SK-N-SH (cell line): ENCODE data around the gene PODN. TPM values are rescaled to one million over a fixed set of nuclear protein-coding genes. Genes with fewer than 3 reads are reported as not detected.
A peak's percentile ranks its signal among the peaks of the same experiment; 100 is the strongest.

Experiments used
- CTCF ChIA-PET: fragments of 300-600, 350-600 bp; formaldehyde crosslinking; extraction: SDS; loops from one replicate; lab custom pipeline; 2021; lab: Yijun Ruan, JAX
- POLR2A ChIA-PET: fragments of 350-600 bp; sonication (Branson Sonifier 250); formaldehyde crosslinking; extraction: SDS; loops from one replicate; lab custom pipeline; 2020; ENCODE audit warnings: antibody characterized with exemption, inconsistent platforms; lab: Yijun Ruan, JAX
- DNase-seq: peaks from one replicate; pipeline ENCODE4 v3.0.0; 2012
- H2AFZ ChIP-seq: fragments of 200-600 bp; sonication (generic); 2 replicates; pipeline ENCODE4 v1.8.1; 2016; ENCODE audit warnings: antibody characterized with exemption, mild to moderate bottlenecking, low read depth
- H3F3A ChIP-seq: fragments of 200-600 bp; sonication (generic); replicated peaks from 2 replicates; pipeline ENCODE3; 2016; ENCODE audit warnings: antibody characterized with exemption, mild to moderate bottlenecking; ENCODE audit not compliant: insufficient read depth
- H3K27ac ChIP-seq, 2 experiments: fragments of 200-500 bp in 1 of 2; fragments of 200-600 bp in 1 of 2; sonication (Bioruptor generic) in 1 of 2; sonication (generic), shearing (Covaris generic) in 1 of 2; 2 replicates each; pipeline versions ENCODE4 v1.5.1 to v1.6.1; 2014 to 2016; ENCODE audit warnings: low read depth in 2 of 2, inconsistent platforms in 1 of 2, low read length in 1 of 2, mild to moderate bottlenecking in 1 of 2, mixed read lengths in 1 of 2
- H3K27me3 ChIP-seq: fragments of 200-600 bp; sonication (generic), shearing (Covaris generic); 2 replicates; pipeline ENCODE4 v1.6.1; 2016; ENCODE audit warnings: mixed run types; ENCODE audit not compliant: insufficient read depth
- H3K36me3 ChIP-seq, 2 experiments: fragments of 200-500 bp in 1 of 2; fragments of 200-600 bp in 1 of 2; sonication (Bioruptor generic) in 1 of 2; sonication (generic) in 1 of 2; replicated peaks in 1 of 2; 2 replicates each; pipeline versions ENCODE3 to v1.5.1; 2014 to 2016; ENCODE audit warnings: low read length in 1 of 2, mild to moderate bottlenecking in 1 of 2; ENCODE audit not compliant: insufficient read depth in 2 of 2, control insufficient read depth in 1 of 2
- H3K4me1 ChIP-seq, 2 experiments: fragments of 200-500 bp in 1 of 2; fragments of 200-600 bp in 1 of 2; sonication (Bioruptor generic) in 1 of 2; sonication (generic), shearing (Covaris generic) in 1 of 2; 2 replicates each; pipeline versions ENCODE4 v1.5.1 to v1.6.1; 2014 to 2016; ENCODE audit warnings: low read depth in 1 of 2, low read length in 1 of 2, mixed run types in 1 of 2; ENCODE audit not compliant: insufficient read depth in 2 of 2, control insufficient read depth in 1 of 2
- H3K4me2 ChIP-seq: fragments of 200-600 bp; sonication (generic), shearing (Covaris generic); 2 replicates; pipeline ENCODE4 v1.6.1; 2017; ENCODE audit warnings: mixed run types
- H3K4me3 ChIP-seq, 2 experiments: fragments of 200-500 bp in 1 of 2; fragments of 200-600 bp in 1 of 2; sonication (Bioruptor generic) in 1 of 2; sonication (generic), shearing (Covaris generic) in 1 of 2; 2 replicates each; pipeline versions ENCODE4 v1.5.1 to v1.8.1; 2014 to 2016; ENCODE audit warnings: low read depth in 2 of 2, inconsistent platforms in 1 of 2, low read length in 1 of 2, mild to moderate bottlenecking in 1 of 2, mixed read lengths in 1 of 2, moderate library complexity in 1 of 2
- H3K79me2 ChIP-seq: fragments of 200-600 bp; sonication (generic); 2 replicates; pipeline ENCODE4 v1.8.1; 2017; ENCODE audit warnings: mild to moderate bottlenecking; ENCODE audit not compliant: insufficient read depth
- H3K9ac ChIP-seq: fragments of 200-600 bp; sonication (generic); 2 replicates; pipeline ENCODE4 v1.6.1; 2017; ENCODE audit warnings: mixed run types
- H3K9me2 ChIP-seq: fragments of 200-600 bp; sonication (generic); 2 replicates; pipeline ENCODE4 v1.6.1; 2017; ENCODE audit warnings: mixed run types
- H3K9me3 ChIP-seq: fragments of 200-600 bp; sonication (generic); 2 replicates; pipeline ENCODE4 v1.6.1; 2017; ENCODE audit warnings: mixed run types, mild to moderate bottlenecking, moderate library complexity
- H4K20me1 ChIP-seq: fragments of 200-600 bp; sonication (generic); 2 replicates; pipeline ENCODE4 v1.6.1; 2017; ENCODE audit warnings: mild to moderate bottlenecking, mixed run types; ENCODE audit not compliant: insufficient read depth
- CHD2 ChIP-seq: fragments of 150-350 bp; IDR thresholded peaks from 2 replicates; pipeline ENCODE4 v1.6.1; 2018; ENCODE audit warnings: low read length; ENCODE audit not compliant: partially characterized antibody
- EP300 ChIP-seq, 2 experiments: IDR thresholded peaks; 2 replicates each; pipeline versions ENCODE4 v1.4.0 to v1.6.1; 2012; ENCODE audit warnings: borderline replicate concordance in 1 of 2, low read depth in 1 of 2, low read length in 1 of 2
- FOSL2 ChIP-seq: IDR thresholded peaks from 2 replicates; pipeline ENCODE4 v1.4.0; 2012; ENCODE audit warnings: low read depth, mild to moderate bottlenecking, moderate library complexity, borderline replicate concordance
- FOXJ3 ChIP-seq: sonication (generic); formaldehyde crosslinking; IDR thresholded peaks from 2 replicates; pipeline ENCODE4 v1.5.1; 2020; ENCODE audit warnings: mild to moderate bottlenecking, missing genetic modification reagents
- FOXM1 ChIP-seq: IDR thresholded peaks from 2 replicates; pipeline ENCODE4 v1.4.0; 2012; ENCODE audit warnings: low read depth, mild to moderate bottlenecking
- NFIC ChIP-seq: IDR thresholded peaks from 2 replicates; pipeline ENCODE4 v1.4.0; 2012; ENCODE audit warnings: borderline replicate concordance
- NRF1 ChIP-seq: IDR thresholded peaks from 2 replicates; pipeline ENCODE4 v1.6.1; 2012; ENCODE audit warnings: low read depth, mild to moderate bottlenecking, low read length
- POLR2AphosphoS5 ChIP-seq: IDR thresholded peaks from 2 replicates; pipeline ENCODE4 v1.6.1; 2012; ENCODE audit warnings: low read depth, low read length
- RXRA ChIP-seq: IDR thresholded peaks from 2 replicates; pipeline ENCODE4 v1.4.0; 2012; ENCODE audit warnings: low read depth, mild to moderate bottlenecking, borderline replicate concordance
- SMC3 ChIP-seq: IDR thresholded peaks from 2 replicates; pipeline ENCODE4 v1.6.1; 2012; ENCODE audit warnings: low read depth, low read length, improper control_type of control experiment
- TCF12 ChIP-seq: IDR thresholded peaks from 2 replicates; pipeline ENCODE4 v1.4.0; 2012
- TEAD4 ChIP-seq: IDR thresholded peaks from 2 replicates; pipeline ENCODE4 v1.4.0; 2012; ENCODE audit warnings: mild to moderate bottlenecking, borderline replicate concordance; ENCODE audit not compliant: insufficient read depth
- YY1 ChIP-seq: IDR thresholded peaks from 2 replicates; pipeline ENCODE4 v1.4.0; 2012; ENCODE audit warnings: low read depth, mild to moderate bottlenecking
- WGBS: methylation state at CpG from one replicate; pipeline ENCODE4 v1.1.6; 2017; ENCODE audit warnings: low lambda C conversion rate; 5-methylcytosine and 5-hydroxymethylcytosine counted together
- polyA plus RNA-seq, 3 experiments: library from polyadenylated mRNA; depleted of rRNA; stranded (reverse); fragments of >200 nt; gene quantifications; 2 replicates each; pipeline ENCODE4 v1.2.3, GENCODE V29; 2012
- TF ChIP-seq, protein P1 (sequence below): IDR thresholded peaks from 2 replicates; pipeline ENCODE4 v1.4.0; 2012; ENCODE audit warnings: low read depth, borderline replicate concordance
- TF ChIP-seq, protein P2 (sequence below): IDR thresholded peaks from 2 replicates; pipeline ENCODE4 v1.6.1; 2012; ENCODE audit warnings: mild to moderate bottlenecking, low read depth, low read length, moderate library complexity

Gene PODN, protein sequence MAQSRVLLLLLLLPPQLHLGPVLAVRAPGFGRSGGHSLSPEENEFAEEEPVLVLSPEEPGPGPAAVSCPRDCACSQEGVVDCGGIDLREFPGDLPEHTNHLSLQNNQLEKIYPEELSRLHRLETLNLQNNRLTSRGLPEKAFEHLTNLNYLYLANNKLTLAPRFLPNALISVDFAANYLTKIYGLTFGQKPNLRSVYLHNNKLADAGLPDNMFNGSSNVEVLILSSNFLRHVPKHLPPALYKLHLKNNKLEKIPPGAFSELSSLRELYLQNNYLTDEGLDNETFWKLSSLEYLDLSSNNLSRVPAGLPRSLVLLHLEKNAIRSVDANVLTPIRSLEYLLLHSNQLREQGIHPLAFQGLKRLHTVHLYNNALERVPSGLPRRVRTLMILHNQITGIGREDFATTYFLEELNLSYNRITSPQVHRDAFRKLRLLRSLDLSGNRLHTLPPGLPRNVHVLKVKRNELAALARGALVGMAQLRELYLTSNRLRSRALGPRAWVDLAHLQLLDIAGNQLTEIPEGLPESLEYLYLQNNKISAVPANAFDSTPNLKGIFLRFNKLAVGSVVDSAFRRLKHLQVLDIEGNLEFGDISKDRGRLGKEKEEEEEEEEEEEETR
- polyA plus RNA-seq (2012; rRNA removed) = 2.0 and 2.9 TPM in 2 replicates
- 1.2 and 2.7 TPM in 2 replicates for polyA plus RNA-seq (2012; cell fraction: cytosol; rRNA removed)
- polyA plus RNA-seq (2012; cell fraction: nucleus; rRNA removed) = 6.3 TPM in 2 replicates

- no peaks in the 10 kb centered on the region for H3K36me3 ChIP-seq
- H3F3A ChIP-seq = no peaks in the 10 kb centered on the region
- no peaks in the 10 kb centered on the region for H3K27me3 ChIP-seq
- H3K9ac ChIP-seq = peak within 1 kb of the TSS; percentile 39; the same call in 1 of the 2 replicates
- ChIA-PET CTCF (interaction anchor here (0.6 to 2.1 kb wide), 4 partner anchors 14 to 248 kb away, joined by 3 to 7 read pairs (median 4); no protein-coding TSS in a partner anchor), POLR2A (no interaction called here)
- no peaks in the 10 kb centered on the region for H3K79me2 ChIP-seq
- 10% methylated on average over 35 of the region's 73 CpGs for WGBS
- no peaks in the 10 kb centered on the region for H3K9me3 ChIP-seq
- no peak within 1 kb of the TSS; the same call in 1 of the 2 replicates for H2AFZ ChIP-seq
- no peak for TF ChIP-seq CHD2
- no peak for TF ChIP-seq RXRA
- 0 out of 2 replicates have a peak, but pooled peaks have one; percentile 6 for TF ChIP-seq TCF12
- TF ChIP-seq NFIC = no peak
- no peak for TF ChIP-seq FOSL2
- peak within 1 kb of the TSS; percentile 54 for H3K4me3 ChIP-seq
- peak within 1 kb of the TSS; percentile 97 for H3K4me2 ChIP-seq
- no peak within 1 kb of the TSS for H3K27ac ChIP-seq
- no peaks in the 10 kb centered on the region for H3K9me2 ChIP-seq
- peak; percentile 86 for DNase-seq
- no peaks in the 10 kb centered on the region for H4K20me1 ChIP-seq
- peaks cover 3 to 15% of the 10 kb centered on the region in 2 experiments; a peak in 2 of 4 replicates for H3K4me1 ChIP-seq
Measured at GRCh38 chr1:53061859-53062707, at the start of gene PODN. TSS of gene PODN (plus strand) at chr1:53062213. CDS start at chr1:53069856, 7,643 bp downstream.

- POLR2A ChIA-PET = interaction anchor here (0.6 kb wide), 1 partner anchor 108 kb away, joined by 3 read pairs; no protein-coding TSS in a partner anchor
- H3K36me3 ChIP-seq = peaks cover 0 to 4% of the 10 kb centered on the region in 2 experiments
- TF ChIP-seq RXRA (no peak), FOXJ3 (no peak), POLR2AphosphoS5 (peak; percentile 67), YY1 (peak; percentile 78; the same call in 1 of the 2 replicates), EP300 (IDR thresholded peaks at IDR 0.05; ENCODE audit: borderline replicate concordance in 1 of 2, low read depth in 1 of 2, low read length in 1 of 2) (no peak), FOXM1 (no peak), SMC3 (no peak), TEAD4 (no peak), NRF1 (no peak)
- TF ChIP-seq, protein P1, sequence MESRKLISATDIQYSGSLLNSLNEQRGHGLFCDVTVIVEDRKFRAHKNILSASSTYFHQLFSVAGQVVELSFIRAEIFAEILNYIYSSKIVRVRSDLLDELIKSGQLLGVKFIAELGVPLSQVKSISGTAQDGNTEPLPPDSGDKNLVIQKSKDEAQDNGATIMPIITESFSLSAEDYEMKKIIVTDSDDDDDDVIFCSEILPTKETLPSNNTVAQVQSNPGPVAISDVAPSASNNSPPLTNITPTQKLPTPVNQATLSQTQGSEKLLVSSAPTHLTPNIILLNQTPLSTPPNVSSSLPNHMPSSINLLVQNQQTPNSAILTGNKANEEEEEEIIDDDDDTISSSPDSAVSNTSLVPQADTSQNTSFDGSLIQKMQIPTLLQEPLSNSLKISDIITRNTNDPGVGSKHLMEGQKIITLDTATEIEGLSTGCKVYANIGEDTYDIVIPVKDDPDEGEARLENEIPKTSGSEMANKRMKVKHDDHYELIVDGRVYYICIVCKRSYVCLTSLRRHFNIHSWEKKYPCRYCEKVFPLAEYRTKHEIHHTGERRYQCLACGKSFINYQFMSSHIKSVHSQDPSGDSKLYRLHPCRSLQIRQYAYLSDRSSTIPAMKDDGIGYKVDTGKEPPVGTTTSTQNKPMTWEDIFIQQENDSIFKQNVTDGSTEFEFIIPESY = no peak; the same call in 1 of the 2 replicates
- TF ChIP-seq, protein P2, sequence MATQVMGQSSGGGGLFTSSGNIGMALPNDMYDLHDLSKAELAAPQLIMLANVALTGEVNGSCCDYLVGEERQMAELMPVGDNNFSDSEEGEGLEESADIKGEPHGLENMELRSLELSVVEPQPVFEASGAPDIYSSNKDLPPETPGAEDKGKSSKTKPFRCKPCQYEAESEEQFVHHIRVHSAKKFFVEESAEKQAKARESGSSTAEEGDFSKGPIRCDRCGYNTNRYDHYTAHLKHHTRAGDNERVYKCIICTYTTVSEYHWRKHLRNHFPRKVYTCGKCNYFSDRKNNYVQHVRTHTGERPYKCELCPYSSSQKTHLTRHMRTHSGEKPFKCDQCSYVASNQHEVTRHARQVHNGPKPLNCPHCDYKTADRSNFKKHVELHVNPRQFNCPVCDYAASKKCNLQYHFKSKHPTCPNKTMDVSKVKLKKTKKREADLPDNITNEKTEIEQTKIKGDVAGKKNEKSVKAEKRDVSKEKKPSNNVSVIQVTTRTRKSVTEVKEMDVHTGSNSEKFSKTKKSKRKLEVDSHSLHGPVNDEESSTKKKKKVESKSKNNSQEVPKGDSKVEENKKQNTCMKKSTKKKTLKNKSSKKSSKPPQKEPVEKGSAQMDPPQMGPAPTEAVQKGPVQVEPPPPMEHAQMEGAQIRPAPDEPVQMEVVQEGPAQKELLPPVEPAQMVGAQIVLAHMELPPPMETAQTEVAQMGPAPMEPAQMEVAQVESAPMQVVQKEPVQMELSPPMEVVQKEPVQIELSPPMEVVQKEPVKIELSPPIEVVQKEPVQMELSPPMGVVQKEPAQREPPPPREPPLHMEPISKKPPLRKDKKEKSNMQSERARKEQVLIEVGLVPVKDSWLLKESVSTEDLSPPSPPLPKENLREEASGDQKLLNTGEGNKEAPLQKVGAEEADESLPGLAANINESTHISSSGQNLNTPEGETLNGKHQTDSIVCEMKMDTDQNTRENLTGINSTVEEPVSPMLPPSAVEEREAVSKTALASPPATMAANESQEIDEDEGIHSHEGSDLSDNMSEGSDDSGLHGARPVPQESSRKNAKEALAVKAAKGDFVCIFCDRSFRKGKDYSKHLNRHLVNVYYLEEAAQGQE = 0 out of 2 replicates have a peak, but pooled peaks have one; percentile 43
Measured at GRCh38 chr1:53014791-53015507, 47.1 kb upstream of the PODN start.

More at GRCh38 chr1:53014791-53015507, 47.1 kb upstream of the PODN start:
- peak; percentile 70 for DNase-seq
- peaks cover 8 to 9% of the 10 kb centered on the region in 2 experiments; a peak in 1 of 4 replicates for H3K4me1 ChIP-seq
- H3K79me2 ChIP-seq = peaks cover 33% of the 10 kb centered on the region
- H4K20me1 ChIP-seq = no peaks in the 10 kb centered on the region
- CTCF ChIA-PET = interaction anchor here (1.0 to 1.7 kb wide), 5 partner anchors 32 to 167 kb away, joined by 3 to 8 read pairs (median 3); no protein-coding TSS in a partner anchor
- 1% methylated on average over 9 of the region's 9 CpGs for WGBS
- H3K9me2 ChIP-seq = no peaks in the 10 kb centered on the region
- H3K4me2 ChIP-seq = peak overlapping the region; percentile 82
- H2AFZ ChIP-seq = peak overlapping the region; percentile 100
- H3K4me3 ChIP-seq = peak overlapping the region; percentile 72 to 81
- H3K27me3 ChIP-seq = no peaks in the 10 kb centered on the region
- no peaks in the 10 kb centered on the region for H3F3A ChIP-seq
- peak overlapping the region in 1 of 2 experiments; percentile 72; a peak in 2 of 4 replicates for H3K27ac ChIP-seq
- peak overlapping the region; percentile 57 for H3K9ac ChIP-seq
- H3K9me3 ChIP-seq = no peaks in the 10 kb centered on the region
